A673 (cell line): Measurements from ENCODE around the gene PCNT. TPM values are rescaled to one million over a fixed set of nuclear protein-coding genes. Genes with fewer than 3 reads are reported as not detected.

Experiments used
- BruUV-seq: library from RNA; stranded (reverse); fragments of 400-500 nt; replicated peaks from 2 replicates; lab custom pipeline; 2021; lab: Mats Ljungman, UMichigan
- CTCF ChIA-PET: fragments of 300-600 bp; sonication (Branson Sonifier 250); formaldehyde crosslinking; loops from one replicate; lab custom pipeline; 2022; ENCODE audit warnings: antibody characterized with exemption; lab: Charles Lee
- POLR2A ChIA-PET: fragments of 300-600 bp; sonication (Branson Sonifier 250); formaldehyde crosslinking; loops from one replicate; lab custom pipeline; 2022; ENCODE audit warnings: antibody characterized with exemption; ENCODE audit not compliant: low non-redundant PET; lab: Charles Lee
- DNase-seq: peaks from one replicate; pipeline ENCODE4 v3.0.0-alpha.2; 2015; ENCODE audit warnings: low spot score
- H3K27ac ChIP-seq: fragments of 200-600 bp; sonication (generic); 2 replicates; pipeline ENCODE4 v1.5.1; 2016; ENCODE audit warnings: mixed run types, low read depth, mild to moderate bottlenecking, mixed read lengths, antibody characterized with exemption, low read length; ENCODE audit not compliant: poor library complexity, severe bottlenecking
- H3K27me3 ChIP-seq: fragments of 200-600 bp; sonication (generic); replicated peaks from 2 replicates; pipeline ENCODE4 v1.6.1; 2017; ENCODE audit warnings: mixed run types, low read depth, mild to moderate bottlenecking, mixed read lengths, antibody characterized with exemption, low read length; ENCODE audit not compliant: insufficient read depth, poor library complexity
- H3K36me3 ChIP-seq: fragments of 200-600 bp; sonication (generic); 2 replicates; pipeline ENCODE4 v1.6.1; 2016; ENCODE audit warnings: mixed run types, mild to moderate bottlenecking, mixed read lengths, antibody characterized with exemption, low read length; ENCODE audit not compliant: insufficient read depth, poor library complexity, severe bottlenecking
- H3K4me1 ChIP-seq: fragments of 200-600 bp; sonication (generic); 2 replicates; pipeline ENCODE4 v1.6.1; 2017; ENCODE audit warnings: mixed run types, mild to moderate bottlenecking, mixed read lengths, antibody characterized with exemption, low read length; ENCODE audit not compliant: insufficient read depth, poor library complexity, severe bottlenecking
- H3K4me3 ChIP-seq: fragments of 200-600 bp; sonication (generic); 2 replicates; pipeline ENCODE4 v1.5.1; 2016; ENCODE audit warnings: low read depth, mixed run types, mild to moderate bottlenecking, mixed read lengths, low read length; ENCODE audit not compliant: poor library complexity, severe bottlenecking
- H3K9me3 ChIP-seq: fragments of 200-600 bp; sonication (generic); 2 replicates; pipeline ENCODE4 v1.6.1; 2016; ENCODE audit warnings: mixed run types, low read depth, mild to moderate bottlenecking, mixed read lengths, antibody characterized with exemption, low read length; ENCODE audit not compliant: poor library complexity, severe bottlenecking
- CTCF ChIP-seq: fragments of 300-800, 200-600 bp; sonication (generic); conservative IDR thresholded peaks from 2 replicates; pipeline ENCODE4 v1.5.1; 2017; ENCODE audit warnings: low read depth, mild to moderate bottlenecking, antibody characterized with exemption, low read length, moderate library complexity, mixed read lengths
- EZH2 ChIP-seq: fragments of 200-600 bp; sonication (generic); IDR thresholded peaks from 2 replicates; pipeline ENCODE4 v1.6.1; 2017; ENCODE audit warnings: borderline replicate concordance, low read depth, mild to moderate bottlenecking, mixed read lengths, antibody characterized with exemption, low read length; ENCODE audit not compliant: poor library complexity, severe bottlenecking
- intact Hi-C: fragments of 100-400 bp; cut with micrococcal nuclease; formaldehyde crosslinking; loops from one replicate; pipeline ENCODE4 v1.10.0; 2022; ENCODE audit not compliant: unreplicated experiment
- total RNA-seq: library from RNA; stranded (reverse); gene quantifications from 2 replicates; pipeline ENCODE4 v1.2.3, GENCODE V29; 2021

Gene PCNT
- total RNA-seq, 1 experiment from 2014 or later, result 66.4 TPM

DNA sequence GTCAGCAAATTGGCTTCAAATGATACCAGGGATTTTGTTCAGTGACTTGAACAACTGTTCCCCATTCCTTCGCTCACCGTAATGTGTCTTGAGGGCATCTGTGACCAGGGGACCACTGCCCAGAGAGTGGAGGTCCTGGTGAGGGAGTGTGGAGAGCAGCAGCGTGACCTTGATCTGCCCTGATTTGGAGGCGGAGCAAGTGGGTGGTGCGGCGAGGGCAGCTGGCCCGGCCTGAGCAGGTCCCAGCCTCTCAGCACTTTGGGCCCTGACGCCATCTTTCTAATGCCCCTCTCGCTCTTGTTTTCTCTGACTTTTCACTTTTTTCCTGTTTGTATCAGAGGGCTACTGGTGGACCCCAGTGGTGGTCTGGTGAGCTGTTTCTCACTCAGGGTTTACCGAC, 165.8 kb downstream of the PCNT start:
- CTCF ChIA-PET, result no interaction called here
- H3K36me3 ChIP-seq, result peaks cover 12% of the 10 kb centered on the region
- no peak overlapping the region for H3K27ac ChIP-seq
- H3K9me3 ChIP-seq, result no peaks in the 10 kb centered on the region
- intact Hi-C loops, result no loop called here
- BruUV-seq, result no TSS peak
- H3K4me1 ChIP-seq, result no peaks in the 10 kb centered on the region
- H3K4me3 ChIP-seq, result no peak overlapping the region
- no peak for DNase-seq
- POLR2A ChIA-PET, result no interaction called here
- no peak for TF ChIP-seq EZH2
- TF ChIP-seq CTCF, result no peak
- no peaks in the 10 kb centered on the region for H3K27me3 ChIP-seq

GRCh38 chr21:46491553-46491952, 167.6 kb downstream of the PCNT start:
- Histone ChIP-seq H3K9me3 (no peaks in the 10 kb centered on the region), H3K36me3 (peaks cover 12% of the 10 kb centered on the region), H3K4me3 (no peak overlapping the region), H3K27ac (no peak overlapping the region), H3K4me1 (no peaks in the 10 kb centered on the region), H3K27me3 (no peaks in the 10 kb centered on the region)
- DNase-seq, result no peak
- ChIA-PET POLR2A (no interaction called here), CTCF (no interaction called here)
- intact Hi-C loops, result no loop called here
- TF ChIP-seq EZH2 (no peak), CTCF (no peak)
- BruUV-seq, result no TSS peak

GRCh38 chr21:46492851-46493250, 168.9 kb downstream of the PCNT start:
- no peaks in the 10 kb centered on the region for H3K27me3 ChIP-seq
- intact Hi-C loops, result no loop called here
- BruUV-seq, result no TSS peak
- no peak for DNase-seq
- no peaks in the 10 kb centered on the region for H3K9me3 ChIP-seq
- ChIA-PET POLR2A (no interaction called here), CTCF (no interaction called here)
- no peak overlapping the region for H3K27ac ChIP-seq
- no peaks in the 10 kb centered on the region for H3K4me1 ChIP-seq
- no peak overlapping the region for H3K4me3 ChIP-seq
- H3K36me3 ChIP-seq, result peaks cover 17% of the 10 kb centered on the region
- TF ChIP-seq CTCF (no peak), EZH2 (no peak)
